GM12801 (cell line): ENCODE data around the gene SPATS1.

ENCODE experiments used
- CTCF ChIP-seq: IDR thresholded peaks from one replicate; pipeline ENCODE4 v1.5.1; 2011; ENCODE audit warnings: control low read depth; ENCODE audit not compliant: insufficient read length; ENCODE audit errors: extremely low read depth

The SPATS1 gene

GRCh38 chr6:44342489-44342888 lies at the start of gene SPATS1:
SPATS1 (plus strand) TSS chr6:44342650; CDS start chr6:44343096, 446 bp downstream.
- TF ChIP-seq CTCF, result no peak

- no peak for TF ChIP-seq CTCF
Measured at GRCh38 chr6:44292661-44293365, 49.6 kb upstream of the SPATS1 start.

- no peak for TF ChIP-seq CTCF
Measured at GRCh38 chr6:44294832-44295791, 47.3 kb upstream of the SPATS1 start.

GRCh38 chr6:44297063-44298038 lies 45.1 kb upstream of the SPATS1 start:
- no peak for TF ChIP-seq CTCF

- TF ChIP-seq CTCF, result no peak
Measured at GRCh38 chr6:44298055-44298803, 44.2 kb upstream of the SPATS1 start.

- TF ChIP-seq CTCF, result no peak
Measured at GRCh38 chr6:44298864-44299263, 43.6 kb upstream of the SPATS1 start.
